Measurements from ENCODE around the gene RNPEPL1.

GRCh38 chr2:240575101-240575965 lies 7.0 kb downstream of the RNPEPL1 start:
- TF ChIP-seq CTCF (IDR thresholded peaks at IDR 0.05) (no peak), POLR2AphosphoS5 (IDR thresholded peaks at IDR 0.05) (no peak), EP300 (IDR thresholded peaks at IDR 0.05) (no peak)
